ENCODE measurements around the gene PDE11A.
"Not testable (repeated sequence)": the region's sequence is repeated elsewhere in the genome, so short reads cannot be mapped to it uniquely, and the experiment has no call there.

Gene PDE11A

DNA sequence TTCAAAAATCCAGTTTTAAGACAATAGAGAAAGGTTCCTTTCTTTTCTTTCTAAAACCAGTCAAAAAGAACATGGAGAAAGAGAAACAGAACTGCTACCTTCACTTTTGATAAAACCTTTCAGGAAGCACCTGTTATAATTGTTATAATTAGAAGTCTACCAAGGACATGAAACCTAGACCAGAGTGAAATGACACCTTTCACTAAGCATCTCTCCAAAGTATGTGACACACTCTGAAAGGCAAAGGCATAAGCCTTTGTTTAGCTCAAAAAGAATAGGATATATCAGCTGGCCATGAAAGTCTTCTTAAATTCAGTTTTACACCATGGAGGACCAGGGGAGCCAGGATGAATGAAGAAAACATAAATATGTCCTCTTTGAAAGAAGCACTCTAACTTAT is 20.9 kb upstream of the PDE11A start:
- no peak for TF ChIP-seq ZFX (IDR thresholded peaks at IDR 0.05; ENCODE audit: borderline replicate concordance)
- TF ChIP-seq, protein P1, sequence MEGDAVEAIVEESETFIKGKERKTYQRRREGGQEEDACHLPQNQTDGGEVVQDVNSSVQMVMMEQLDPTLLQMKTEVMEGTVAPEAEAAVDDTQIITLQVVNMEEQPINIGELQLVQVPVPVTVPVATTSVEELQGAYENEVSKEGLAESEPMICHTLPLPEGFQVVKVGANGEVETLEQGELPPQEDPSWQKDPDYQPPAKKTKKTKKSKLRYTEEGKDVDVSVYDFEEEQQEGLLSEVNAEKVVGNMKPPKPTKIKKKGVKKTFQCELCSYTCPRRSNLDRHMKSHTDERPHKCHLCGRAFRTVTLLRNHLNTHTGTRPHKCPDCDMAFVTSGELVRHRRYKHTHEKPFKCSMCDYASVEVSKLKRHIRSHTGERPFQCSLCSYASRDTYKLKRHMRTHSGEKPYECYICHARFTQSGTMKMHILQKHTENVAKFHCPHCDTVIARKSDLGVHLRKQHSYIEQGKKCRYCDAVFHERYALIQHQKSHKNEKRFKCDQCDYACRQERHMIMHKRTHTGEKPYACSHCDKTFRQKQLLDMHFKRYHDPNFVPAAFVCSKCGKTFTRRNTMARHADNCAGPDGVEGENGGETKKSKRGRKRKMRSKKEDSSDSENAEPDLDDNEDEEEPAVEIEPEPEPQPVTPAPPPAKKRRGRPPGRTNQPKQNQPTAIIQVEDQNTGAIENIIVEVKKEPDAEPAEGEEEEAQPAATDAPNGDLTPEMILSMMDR (IDR thresholded peaks at IDR 0.05): no peak
- no peak overlapping the region for H3K27ac ChIP-seq

DNA sequence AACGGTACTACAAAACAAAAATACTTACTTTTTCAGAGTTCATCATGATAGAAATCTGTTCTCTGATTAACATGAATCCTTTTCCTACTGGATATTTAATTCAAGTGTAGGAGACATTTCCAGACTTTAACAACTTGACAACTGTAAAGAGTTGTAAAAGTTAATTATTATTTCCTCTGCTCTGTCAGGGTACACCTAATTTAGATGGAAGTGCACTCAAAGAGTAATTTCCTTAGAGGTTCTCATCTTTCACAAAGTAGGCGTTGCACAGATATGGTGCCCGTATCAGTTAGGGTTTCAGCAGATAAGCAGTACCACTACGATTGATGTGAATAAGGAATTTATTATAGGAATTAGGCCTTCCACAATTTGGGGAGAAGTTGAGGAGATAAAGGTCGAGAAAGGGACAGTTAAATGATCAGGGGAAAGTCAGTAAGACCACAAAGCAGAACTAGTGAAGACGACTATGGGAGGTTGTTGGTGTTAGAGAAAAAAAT is 16.2 kb upstream of the PDE11A start:
- no peak overlapping the region for H3K27ac ChIP-seq
- no peak for TF ChIP-seq ZFX (IDR thresholded peaks at IDR 0.05; ENCODE audit: borderline replicate concordance)
- TF ChIP-seq, protein P1 (IDR thresholded peaks at IDR 0.05): no peak

DNA sequence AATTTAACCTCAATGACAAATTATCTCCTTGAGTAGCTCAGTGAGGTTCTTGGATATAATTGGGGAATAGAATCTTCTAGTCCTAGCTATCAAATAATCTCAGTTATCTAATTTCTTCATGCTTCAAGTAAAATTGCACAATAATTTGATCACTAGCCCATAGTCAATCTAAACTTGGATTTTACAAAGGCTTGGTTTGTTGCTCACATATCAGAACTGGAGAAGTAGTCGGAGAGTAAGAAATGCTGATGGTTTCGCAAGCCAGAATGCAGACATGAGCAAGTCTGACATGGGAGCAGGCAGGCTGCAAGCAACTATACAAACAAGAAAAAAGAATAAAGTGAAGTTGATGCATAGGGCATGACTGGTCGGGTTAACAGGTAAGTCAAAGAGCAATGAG is 11.7 kb upstream of the PDE11A start:
- TF ChIP-seq, protein P1 (IDR thresholded peaks at IDR 0.05): no peak
- TF ChIP-seq ZFX (IDR thresholded peaks at IDR 0.05; ENCODE audit: borderline replicate concordance): no peak
- H3K27ac ChIP-seq: no peak overlapping the region

DNA sequence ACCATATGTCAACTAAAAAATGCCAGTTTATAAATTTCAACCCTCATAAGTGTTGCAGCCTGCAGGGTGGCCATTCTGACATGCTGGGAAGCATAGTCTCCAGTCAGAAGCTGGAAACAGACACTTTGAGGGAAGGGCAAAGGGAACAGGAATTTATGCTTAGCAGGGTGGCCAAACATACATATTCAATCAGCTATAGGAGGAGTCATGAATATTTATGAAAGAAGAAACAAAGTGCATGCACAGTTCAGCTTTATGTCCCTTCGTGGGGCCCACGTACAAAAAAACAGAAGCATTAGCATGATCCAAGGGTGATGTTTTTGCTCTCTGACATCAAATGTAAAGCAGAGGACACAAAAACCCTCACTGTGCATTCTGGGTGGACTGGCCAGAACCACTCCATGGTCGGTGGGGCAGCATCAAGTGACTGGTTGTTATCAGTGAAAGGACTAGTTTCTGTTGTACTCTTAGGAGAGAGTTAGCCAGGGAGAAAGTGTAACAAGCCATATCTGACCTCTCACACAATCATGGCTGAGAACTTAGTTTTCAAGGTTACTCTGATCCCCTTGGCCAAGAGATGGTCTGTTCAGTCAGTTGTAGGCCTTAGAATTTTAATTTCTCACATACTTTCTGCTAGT is 9.9 kb upstream of the PDE11A start:
- H3K27ac ChIP-seq: no peak overlapping the region

DNA sequence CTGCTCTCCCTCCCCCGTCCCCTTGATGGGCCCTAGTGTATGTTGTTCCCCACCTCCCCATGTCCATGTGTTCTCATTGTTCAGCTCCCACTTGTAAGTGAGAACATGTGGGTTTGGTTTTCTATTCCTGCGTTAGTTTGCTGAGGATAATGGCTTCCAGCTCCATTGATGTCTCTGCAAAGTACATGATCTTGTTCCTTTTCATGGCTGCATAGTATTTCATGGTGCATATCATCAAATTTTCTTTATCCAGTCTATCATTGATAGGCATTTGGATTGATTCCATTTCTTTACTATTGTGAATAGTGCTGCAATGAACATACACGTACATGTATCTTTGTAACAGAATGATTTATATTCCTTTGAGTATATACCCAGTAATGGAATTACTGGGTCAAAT is 6.7 kb upstream of the PDE11A start:
- H3K27ac ChIP-seq: not testable (repeated sequence)

More for the DNA sequence above, 9.9 kb upstream of the PDE11A start:
- TF ChIP-seq, protein P1 (IDR thresholded peaks at IDR 0.05): no peak
- TF ChIP-seq ZFX (IDR thresholded peaks at IDR 0.05; ENCODE audit: borderline replicate concordance): no peak

DNA sequence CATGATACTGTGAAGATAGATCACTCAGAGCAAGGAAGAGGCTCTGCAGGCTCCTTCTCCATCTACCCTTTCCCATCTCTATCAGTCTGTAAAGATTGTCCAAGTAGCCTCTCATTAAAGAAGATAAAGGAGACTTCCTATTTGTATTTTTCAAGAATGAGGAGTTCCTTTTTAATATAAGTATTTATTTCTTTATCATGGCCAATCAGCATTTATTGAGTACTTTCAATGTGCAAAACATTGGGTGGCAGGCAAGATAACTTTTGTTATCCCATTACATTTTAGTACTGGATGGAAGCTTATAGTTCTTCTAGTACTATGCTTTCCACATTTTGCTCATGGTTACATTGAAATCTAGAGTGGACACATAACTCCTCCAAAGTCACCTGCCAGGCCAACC is 3.6 kb upstream of the PDE11A start:
- TF ChIP-seq ZFX (IDR thresholded peaks at IDR 0.05; ENCODE audit: borderline replicate concordance): no peak
- TF ChIP-seq, protein P1 (IDR thresholded peaks at IDR 0.05): no peak

DNA sequence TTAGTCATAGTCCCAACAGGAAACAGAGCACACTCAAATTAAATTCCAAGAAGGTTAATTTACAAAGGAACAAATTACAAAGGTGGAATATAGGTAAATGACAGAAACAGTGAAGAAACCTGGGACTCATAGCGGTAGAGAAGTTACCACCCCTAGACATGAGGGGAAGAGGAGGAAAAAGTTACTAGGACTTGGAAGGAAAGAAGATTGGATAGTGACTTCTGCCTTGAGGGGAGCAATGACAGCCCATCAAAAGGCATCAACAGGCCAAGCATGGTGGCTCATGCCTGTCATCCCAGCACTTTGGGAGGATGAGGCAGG is 2.4 kb upstream of the PDE11A start:
- TF ChIP-seq ZFX (IDR thresholded peaks at IDR 0.05; ENCODE audit: borderline replicate concordance): no peak
- TF ChIP-seq, protein P1 (IDR thresholded peaks at IDR 0.05): no peak
- H3K27ac ChIP-seq: no peak overlapping the region

More for the DNA sequence above, 3.6 kb upstream of the PDE11A start:
- no peak overlapping the region for H3K27ac ChIP-seq
